Progenitor cell of endocrine pancreas (in vitro differentiated cells): Measurements from ENCODE around the gene ABCC6. TPM values are rescaled to one million over a fixed set of nuclear protein-coding genes. Genes with fewer than 3 reads are reported as not detected.

Experiments
- DNase-seq: peaks from one replicate; pipeline ENCODE4 v3.0.0; 2021; ENCODE audit warnings: low spot score; ENCODE audit not compliant: unreplicated experiment
- H3K27ac Mint-ChIP-seq: 2 replicates; pipeline ENCODE4 v1.8.0; 2021; ENCODE audit warnings: mild to moderate bottlenecking, moderate library complexity, mixed read lengths
- H3K27me3 Mint-ChIP-seq: 2 replicates; pipeline ENCODE4 v1.8.0; 2021; ENCODE audit warnings: mixed read lengths
- H3K36me3 Mint-ChIP-seq: 2 replicates; pipeline ENCODE4 v1.8.0; 2022; ENCODE audit warnings: mixed read lengths; ENCODE audit not compliant: insufficient read depth
- H3K4me1 Mint-ChIP-seq: 2 replicates; pipeline ENCODE4 v1.8.0; 2021; ENCODE audit warnings: low read depth, mixed read lengths
- H3K4me3 Mint-ChIP-seq: 2 replicates; pipeline ENCODE4 v1.8.0; 2021; ENCODE audit warnings: low read depth, mild to moderate bottlenecking, moderate library complexity, mixed read lengths
- H3K9me3 Mint-ChIP-seq: 2 replicates; pipeline ENCODE4 v1.8.0; 2021; ENCODE audit warnings: low read depth, mixed read lengths
- total RNA-seq: library from RNA; stranded (reverse); gene quantifications from 2 replicates; pipeline ENCODE4 v1.2.1, GENCODE V29; 2021
- TF ChIP-seq, protein P1 (sequence below): fragments of 200-600 bp; sonication (generic); IDR thresholded peaks from one replicate; pipeline ENCODE4 v1.5.0; 2021; ENCODE audit warnings: antibody characterized with exemption, mild to moderate bottlenecking; ENCODE audit not compliant: unreplicated experiment

Gene ABCC6
- total RNA-seq, 1 donor from 2014 or later: 9.8 TPM

DNA sequence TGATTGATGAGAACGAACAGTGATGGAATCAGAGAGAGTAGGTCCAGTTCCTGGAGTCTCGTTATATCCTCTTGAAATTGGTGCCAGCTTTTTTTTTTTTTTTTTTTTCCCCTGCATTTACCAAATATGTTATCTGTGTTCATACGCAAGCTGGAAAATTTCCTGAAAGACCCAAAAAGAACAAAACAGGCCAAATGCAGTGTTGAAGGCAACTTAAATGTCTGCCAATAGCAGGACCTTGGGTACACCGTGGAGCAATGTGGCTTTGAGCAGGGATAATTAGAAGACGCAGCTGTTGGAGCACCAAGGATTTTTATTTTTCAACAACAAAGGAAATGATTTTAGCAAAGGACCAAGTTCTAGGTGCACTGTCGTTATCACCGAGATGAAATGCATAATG, 105.0 kb downstream of the ABCC6 start:
- Mint-ChIP-seq H3K27ac (no peak overlapping the region), H3K4me3 (no peak overlapping the region), H3K9me3 (no peaks in the 10 kb centered on the region), H3K4me1 (no peaks in the 10 kb centered on the region), H3K27me3 (no peaks in the 10 kb centered on the region), H3K36me3 (peaks cover 33% of the 10 kb centered on the region)
- DNase-seq: no peak
- TF ChIP-seq, protein P1, sequence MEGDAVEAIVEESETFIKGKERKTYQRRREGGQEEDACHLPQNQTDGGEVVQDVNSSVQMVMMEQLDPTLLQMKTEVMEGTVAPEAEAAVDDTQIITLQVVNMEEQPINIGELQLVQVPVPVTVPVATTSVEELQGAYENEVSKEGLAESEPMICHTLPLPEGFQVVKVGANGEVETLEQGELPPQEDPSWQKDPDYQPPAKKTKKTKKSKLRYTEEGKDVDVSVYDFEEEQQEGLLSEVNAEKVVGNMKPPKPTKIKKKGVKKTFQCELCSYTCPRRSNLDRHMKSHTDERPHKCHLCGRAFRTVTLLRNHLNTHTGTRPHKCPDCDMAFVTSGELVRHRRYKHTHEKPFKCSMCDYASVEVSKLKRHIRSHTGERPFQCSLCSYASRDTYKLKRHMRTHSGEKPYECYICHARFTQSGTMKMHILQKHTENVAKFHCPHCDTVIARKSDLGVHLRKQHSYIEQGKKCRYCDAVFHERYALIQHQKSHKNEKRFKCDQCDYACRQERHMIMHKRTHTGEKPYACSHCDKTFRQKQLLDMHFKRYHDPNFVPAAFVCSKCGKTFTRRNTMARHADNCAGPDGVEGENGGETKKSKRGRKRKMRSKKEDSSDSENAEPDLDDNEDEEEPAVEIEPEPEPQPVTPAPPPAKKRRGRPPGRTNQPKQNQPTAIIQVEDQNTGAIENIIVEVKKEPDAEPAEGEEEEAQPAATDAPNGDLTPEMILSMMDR: no peak

DNA sequence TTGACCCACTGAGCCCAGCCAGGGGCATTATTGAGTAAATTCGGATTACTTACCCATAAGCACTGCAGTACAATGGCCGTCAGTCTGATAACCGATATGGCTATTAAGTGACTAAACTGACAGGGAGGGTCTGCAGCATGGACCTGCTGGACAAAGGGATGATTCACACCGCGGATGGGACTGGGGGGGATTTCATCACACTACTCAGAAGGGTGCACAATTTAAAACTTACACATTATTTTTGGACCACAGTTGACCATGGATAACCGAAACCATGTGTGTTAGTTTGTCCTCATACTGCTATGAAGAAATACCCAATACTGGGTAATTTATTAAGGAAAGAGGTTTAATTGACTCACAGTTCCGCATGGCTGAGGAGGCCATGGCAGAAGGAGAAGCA, 106.5 kb downstream of the ABCC6 start:
- peaks cover 31% of the 10 kb centered on the region for H3K36me3 Mint-ChIP-seq
- no peak overlapping the region for H3K4me3 Mint-ChIP-seq
- no peak overlapping the region for H3K27ac Mint-ChIP-seq
- TF ChIP-seq, protein P1: no peak
- H3K4me1 Mint-ChIP-seq: no peaks in the 10 kb centered on the region
- no peaks in the 10 kb centered on the region for H3K9me3 Mint-ChIP-seq
- no peaks in the 10 kb centered on the region for H3K27me3 Mint-ChIP-seq
- DNase-seq: no peak

DNA sequence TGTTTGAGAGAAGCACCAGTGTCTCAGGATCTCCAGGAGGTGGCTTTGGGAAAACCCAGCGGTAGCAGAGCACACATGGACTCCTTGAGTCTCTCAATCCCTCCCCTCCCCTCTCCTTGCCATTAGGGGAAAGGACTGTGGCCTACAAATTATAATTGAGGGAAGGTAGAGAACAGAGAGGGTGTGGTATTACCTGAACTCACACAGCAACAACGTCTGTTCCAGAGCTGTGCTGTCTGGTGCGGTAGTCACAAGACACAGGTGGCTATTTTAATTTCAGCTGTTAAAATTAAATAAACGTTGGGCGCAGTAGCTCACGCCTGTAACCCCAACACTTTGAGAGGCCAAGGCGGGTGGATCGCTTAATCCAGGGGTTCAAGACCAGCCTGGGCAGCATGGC, 110.2 kb downstream of the ABCC6 start:
- Mint-ChIP-seq H3K27ac (no peak overlapping the region), H3K27me3 (no peaks in the 10 kb centered on the region), H3K4me3 (no peak overlapping the region), H3K9me3 (no peaks in the 10 kb centered on the region), H3K36me3 (peaks cover 40% of the 10 kb centered on the region), H3K4me1 (no peaks in the 10 kb centered on the region)
- TF ChIP-seq, protein P1: no peak
- no peak for DNase-seq

DNA sequence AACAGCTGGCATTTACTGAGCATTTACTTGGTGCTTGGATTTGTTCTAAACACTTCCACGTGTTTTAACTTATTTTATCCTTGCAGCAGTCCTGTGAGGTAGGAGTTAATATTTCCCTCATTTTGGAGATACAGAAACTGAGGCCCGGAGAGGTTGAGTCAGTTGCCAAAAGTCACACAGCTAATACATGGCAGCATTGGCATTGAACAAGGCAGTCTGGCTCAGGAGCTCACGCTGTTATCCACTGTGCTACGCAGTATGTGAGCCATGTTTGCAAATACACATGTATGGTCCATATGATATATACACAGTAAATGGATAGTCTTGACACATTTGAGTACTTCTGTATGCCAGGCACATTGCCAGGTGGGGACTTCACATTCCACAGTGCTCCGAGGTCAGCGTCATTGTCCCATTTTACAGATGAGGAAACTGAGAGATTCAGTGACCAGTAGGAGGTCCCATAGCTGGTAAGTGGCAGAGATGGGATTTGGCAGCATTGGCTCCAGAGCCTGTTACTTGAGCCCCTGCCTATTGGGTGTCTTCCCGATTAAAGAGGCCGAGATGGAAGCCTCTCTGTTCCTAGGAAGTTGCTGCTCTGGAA, 110.7 kb downstream of the ABCC6 start:
- Mint-ChIP-seq H3K27me3 (no peaks in the 10 kb centered on the region), H3K27ac (no peak overlapping the region), H3K4me1 (no peaks in the 10 kb centered on the region), H3K9me3 (no peaks in the 10 kb centered on the region), H3K4me3 (no peak overlapping the region), H3K36me3 (peaks cover 37% of the 10 kb centered on the region)
- TF ChIP-seq, protein P1: no peak
- no peak for DNase-seq

DNA sequence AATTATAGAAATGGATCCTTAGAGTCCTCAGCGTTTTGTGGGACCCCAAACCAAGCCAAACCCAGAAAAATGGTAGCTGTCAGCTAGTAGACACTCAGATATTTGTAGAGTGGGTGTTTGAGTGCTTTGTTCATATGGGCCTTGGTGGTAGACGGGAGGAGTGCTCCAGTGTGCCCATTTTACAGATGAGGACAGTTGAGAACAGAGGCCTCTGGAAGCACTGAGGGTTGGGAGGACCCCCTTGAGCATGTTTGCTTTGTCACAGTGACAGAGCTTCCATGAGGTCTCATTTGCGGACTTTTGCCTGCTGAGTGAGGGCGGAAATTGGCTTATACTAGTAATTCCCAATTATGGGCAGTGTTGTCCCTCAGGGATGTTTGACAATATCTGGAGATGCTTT, 111.7 kb downstream of the ABCC6 start:
- Mint-ChIP-seq H3K36me3 (peaks cover 32% of the 10 kb centered on the region), H3K9me3 (no peaks in the 10 kb centered on the region), H3K27ac (no peak overlapping the region), H3K27me3 (no peaks in the 10 kb centered on the region), H3K4me3 (no peak overlapping the region), H3K4me1 (no peaks in the 10 kb centered on the region)
- TF ChIP-seq, protein P1: no peak
- DNase-seq: no peak
